SK-N-SH treated with all-trans-retinoic acid at 6 μM for 48 hours (cell line): ENCODE results near the gene PSMC2.

ENCODE experiments used
- ARNTL ChIP-seq: fragments of 450-650 bp; formaldehyde crosslinking; IDR thresholded peaks from 2 replicates; pipeline ENCODE4 v1.5.0; 2020; ENCODE audit warnings: low read depth, mild to moderate bottlenecking, moderate library complexity, borderline replicate concordance
- PATZ1 ChIP-seq: fragments of 250-450 bp; sonication (Bioruptor Pico); IDR thresholded peaks from 2 replicates; pipeline ENCODE4 v1.8.0; 2020; ENCODE audit warnings: mild to moderate bottlenecking, moderate library complexity, borderline replicate concordance
- SNAI2 ChIP-seq: fragments of 250-450 bp; sonication (Bioruptor Pico); IDR thresholded peaks from 2 replicates; pipeline ENCODE4 v1.5.0; 2020; ENCODE audit warnings: mild to moderate bottlenecking, moderate library complexity
- ZC3H10 ChIP-seq: fragments of 250-450 bp; sonication (Bioruptor Pico); IDR thresholded peaks from 2 replicates; pipeline ENCODE4 v1.5.1; 2021; ENCODE audit warnings: mild to moderate bottlenecking, moderate library complexity
- ZFP30 ChIP-seq: fragments of 450-650 bp; formaldehyde crosslinking; IDR thresholded peaks from 2 replicates; pipeline ENCODE4 v1.5.0; 2022; ENCODE audit warnings: mild to moderate bottlenecking, moderate library complexity
- ZNF8 ChIP-seq: fragments of 450-650 bp; formaldehyde crosslinking; IDR thresholded peaks from 2 replicates; pipeline ENCODE4 v1.5.0; 2020; ENCODE audit warnings: mild to moderate bottlenecking, moderate library complexity

- TF ChIP-seq SNAI2 (CRISPR knock-in tag): no peak
- TF ChIP-seq ZFP30 (CRISPR knock-in tag): no peak
- no peak for TF ChIP-seq ZC3H10
- TF ChIP-seq PATZ1 (CRISPR knock-in tag): no peak
- TF ChIP-seq ZNF8 (CRISPR knock-in tag): no peak
- no peak for TF ChIP-seq ARNTL (CRISPR knock-in tag)
Observed at GRCh38 chr7:103394566-103394965, 47.1 kb downstream of the PSMC2 start.
